OCI-M2 (cell line): ENCODE measurements around the gene CTDSP1.

ENCODE experiments used
- DNase-seq: peaks from one replicate; lab custom pipeline; 2025; ENCODE audit not compliant: unreplicated experiment; lab: John Stamatoyannopoulos, UW

CTDSP1 gene

GRCh38 chr2:218382785-218383184, 16.9 kb upstream of the CTDSP1 start:
- no peak for DNase-seq

- DNase-seq = no peak
Measured at GRCh38 chr2:218383892-218384519, 15.7 kb upstream of the CTDSP1 start.

- DNase-seq = no peak
Measured at GRCh38 chr2:218384975-218385374, 14.7 kb upstream of the CTDSP1 start.

GRCh38 chr2:218386505-218387368, 12.9 kb upstream of the CTDSP1 start:
- DNase-seq = no peak

GRCh38 chr2:218387369-218388194, 12.1 kb upstream of the CTDSP1 start:
- DNase-seq = no peak

GRCh38 chr2:218389333-218390150, 10.1 kb upstream of the CTDSP1 start:
- DNase-seq = no peak

- no peak for DNase-seq
Measured at GRCh38 chr2:218391202-218391601, 8.5 kb upstream of the CTDSP1 start.

- DNase-seq = no peak
Measured at GRCh38 chr2:218392459-218392858, 7.2 kb upstream of the CTDSP1 start.

- no peak for DNase-seq
Measured at GRCh38 chr2:218392891-218393462, 6.7 kb upstream of the CTDSP1 start.

GRCh38 chr2:218393750-218394290, 5.8 kb upstream of the CTDSP1 start:
- peak; percentile 30 for DNase-seq

GRCh38 chr2:218394298-218395089, 5.2 kb upstream of the CTDSP1 start:
- no peak for DNase-seq

GRCh38 chr2:218395090-218395444, 4.6 kb upstream of the CTDSP1 start:
- DNase-seq = no peak

GRCh38 chr2:218395456-218395825, 4.2 kb upstream of the CTDSP1 start:
- DNase-seq = no peak

- peak; percentile 85 for DNase-seq
Measured at GRCh38 chr2:218395826-218396687, 3.6 kb upstream of the CTDSP1 start.

GRCh38 chr2:218396688-218397462, 2.8 kb upstream of the CTDSP1 start:
- DNase-seq = no peak

- DNase-seq = no peak
Measured at GRCh38 chr2:218397463-218397819, 2.2 kb upstream of the CTDSP1 start.

- DNase-seq = peak; percentile 61
Measured at GRCh38 chr2:218397820-218398436, 1.7 kb upstream of the CTDSP1 start.
